HG03442 (cell line): ENCODE results near the gene KRTAP10-5.
"Not testable (repeated sequence)": the region's sequence is repeated elsewhere in the genome, so short reads cannot be mapped to it uniquely, and the experiment has no call there.

Experiments
- ATAC-seq: cut with Tn5 transposase; IDR thresholded peaks from one replicate; pipeline ENCODE4 v1.9.1; 2021; ENCODE audit warnings: mild to moderate bottlenecking, moderate library complexity; ENCODE audit not compliant: unreplicated experiment

Gene KRTAP10-5, protein sequence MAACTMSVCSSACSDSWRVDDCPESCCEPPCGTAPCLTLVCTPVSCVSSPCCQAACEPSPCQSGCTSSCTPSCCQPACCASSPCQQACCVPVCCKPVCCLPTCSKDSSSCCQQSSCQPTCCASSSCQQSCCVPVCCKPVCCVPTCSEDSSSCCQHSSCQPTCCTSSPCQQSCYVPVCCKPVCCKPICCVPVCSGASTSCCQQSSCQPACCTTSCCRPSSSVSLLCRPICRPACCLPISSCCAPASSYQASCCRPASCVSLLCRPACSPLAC

GRCh38 chr21:44580231-44580821, at the start of gene KRTAP10-5:
TSS of gene KRTAP10-5 (minus strand) at chr21:44580604. CDS start at chr21:44580578, 26 bp downstream.
- not testable (repeated sequence) for ATAC-seq

GRCh38 chr21:44628707-44629391, 48.4 kb upstream of the KRTAP10-5 start:
- ATAC-seq, result no peak

- ATAC-seq, result not testable (repeated sequence)
Observed at GRCh38 chr21:44627831-44628233, 47.4 kb upstream of the KRTAP10-5 start.

- not testable (repeated sequence) for ATAC-seq
Observed at GRCh38 chr21:44627181-44627822, 46.9 kb upstream of the KRTAP10-5 start.

GRCh38 chr21:44626673-44627143, 46.3 kb upstream of the KRTAP10-5 start, which contains the start of gene KRTAP10-9:
TSS of gene KRTAP10-9 (plus strand) at chr21:44627093. CDS start at chr21:44627172, 79 bp downstream.
- no peak for ATAC-seq

DNA sequence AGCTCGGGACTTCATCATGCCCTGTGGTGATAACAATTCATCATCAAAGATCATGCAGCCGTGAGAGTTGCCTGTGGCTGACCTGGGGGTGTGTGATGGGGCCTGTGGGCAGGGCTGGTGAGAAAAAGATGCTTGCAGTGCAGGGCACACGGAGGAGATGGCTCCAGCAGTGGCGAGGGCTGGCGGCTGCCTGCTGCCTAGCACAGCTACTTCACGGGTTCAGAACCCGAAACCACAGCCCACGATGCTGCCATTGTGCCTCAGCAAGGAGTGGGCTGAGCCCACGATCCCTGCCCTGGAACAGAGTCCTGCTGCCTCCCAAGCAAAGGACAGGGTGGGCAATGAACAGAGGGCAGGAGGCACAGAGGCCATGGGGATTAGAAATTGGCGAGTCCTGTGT, 45.9 kb upstream of the KRTAP10-5 start:
- no peak for ATAC-seq

DNA sequence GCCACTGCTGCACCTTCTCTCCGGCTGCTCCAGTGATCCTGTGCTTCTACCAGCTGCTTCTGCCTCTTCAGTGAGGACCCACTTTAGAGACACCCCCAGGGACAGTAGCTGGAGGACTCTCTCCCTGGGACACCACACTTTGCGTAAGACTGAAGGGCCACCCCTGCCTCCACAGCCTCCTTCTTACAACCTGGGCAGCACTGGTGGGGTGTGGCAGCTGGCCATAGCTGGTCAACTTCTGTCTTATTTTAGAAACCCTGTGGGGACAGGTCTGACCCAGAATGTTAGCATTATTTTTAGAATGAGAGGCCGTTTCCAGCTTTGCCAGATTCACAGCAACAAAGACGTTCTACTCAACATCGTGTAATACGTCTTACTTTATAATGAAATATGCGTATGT, 45.4 kb upstream of the KRTAP10-5 start:
- no peak for ATAC-seq

DNA sequence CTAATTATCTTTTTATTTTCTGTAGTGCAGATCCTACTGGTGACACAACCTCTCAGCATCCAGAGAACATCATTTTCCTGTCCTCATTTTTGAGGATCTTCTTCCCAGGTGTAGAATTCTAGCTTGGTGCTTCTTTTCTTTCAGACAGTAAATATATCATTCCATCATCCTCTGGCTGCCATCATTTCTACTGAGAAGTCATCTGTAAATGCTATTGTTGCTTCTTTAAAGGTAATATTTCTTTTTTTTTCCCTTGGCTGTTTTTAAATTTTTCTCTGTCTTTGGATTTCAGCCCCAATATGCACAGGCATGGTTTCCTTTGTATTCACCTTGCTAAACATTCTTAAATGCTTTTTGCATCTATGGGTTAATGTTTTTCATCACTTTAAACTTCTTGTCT, 43.2 kb upstream of the KRTAP10-5 start:
- ATAC-seq, result no peak

DNA sequence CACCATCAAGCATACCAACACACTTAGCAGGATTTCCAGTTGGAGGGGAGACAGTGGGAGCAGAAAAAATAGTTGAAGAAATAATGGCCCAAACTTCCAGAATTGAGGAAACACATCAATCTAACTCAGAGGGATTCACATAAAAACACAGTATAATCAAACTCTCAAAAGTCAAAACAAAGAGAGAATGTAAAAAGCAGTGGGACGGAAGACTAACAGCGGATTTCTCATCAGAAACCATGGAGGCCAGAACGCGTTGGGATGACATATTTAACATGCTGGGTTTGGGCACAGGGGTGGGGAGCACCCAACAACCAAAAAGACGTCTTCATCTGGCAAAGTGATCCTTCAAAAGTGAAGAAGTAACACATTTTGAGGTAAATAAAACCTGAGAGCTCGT, 39.5 kb upstream of the KRTAP10-5 start:
- no peak for ATAC-seq

DNA sequence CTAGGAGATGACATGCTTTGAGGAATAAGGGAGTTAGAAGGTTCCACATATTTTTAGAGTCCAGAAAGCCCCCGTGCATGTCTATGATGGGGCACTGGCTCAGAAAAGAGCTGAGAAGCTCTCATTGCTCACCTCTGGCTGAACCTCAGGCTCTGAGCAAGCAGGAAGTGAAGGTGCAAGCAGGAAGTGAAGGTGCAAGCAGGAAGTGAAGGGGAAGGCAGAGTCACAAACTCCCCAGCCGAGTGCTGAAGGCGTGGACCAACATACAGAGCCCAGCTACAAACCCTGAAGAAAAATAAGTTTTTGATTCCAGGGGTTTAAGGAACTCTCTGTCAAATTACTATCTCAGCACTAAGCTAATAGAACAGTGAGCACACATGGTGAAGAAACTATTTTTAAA, 38.5 kb upstream of the KRTAP10-5 start:
- ATAC-seq, result no peak

DNA sequence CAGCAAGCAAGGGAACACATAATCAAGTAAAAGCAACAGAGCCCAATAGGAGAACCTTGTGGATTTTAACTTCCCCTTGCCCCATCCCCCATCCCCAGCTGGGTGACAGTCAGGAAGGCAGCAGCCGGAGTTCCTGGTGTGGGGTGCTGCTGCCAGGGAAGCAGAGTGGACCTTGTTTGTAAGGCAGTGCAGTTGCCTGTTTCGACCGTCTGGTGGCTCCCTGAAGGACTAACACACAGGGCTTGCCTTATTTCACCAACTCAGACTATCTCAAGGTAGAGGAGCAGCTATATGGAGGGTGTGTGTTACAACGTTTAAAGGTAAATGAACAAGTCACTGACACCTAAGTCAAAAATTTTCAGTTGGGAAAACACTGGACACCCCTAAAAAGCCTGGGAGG, 38.1 kb upstream of the KRTAP10-5 start:
- no peak for ATAC-seq

- ATAC-seq, result no peak
Observed at GRCh38 chr21:44617071-44617501, 36.7 kb upstream of the KRTAP10-5 start.

GRCh38 chr21:44616591-44616926, 36.2 kb upstream of the KRTAP10-5 start:
- no peak for ATAC-seq

GRCh38 chr21:44615911-44616590, 35.6 kb upstream of the KRTAP10-5 start:
- no peak for ATAC-seq

DNA sequence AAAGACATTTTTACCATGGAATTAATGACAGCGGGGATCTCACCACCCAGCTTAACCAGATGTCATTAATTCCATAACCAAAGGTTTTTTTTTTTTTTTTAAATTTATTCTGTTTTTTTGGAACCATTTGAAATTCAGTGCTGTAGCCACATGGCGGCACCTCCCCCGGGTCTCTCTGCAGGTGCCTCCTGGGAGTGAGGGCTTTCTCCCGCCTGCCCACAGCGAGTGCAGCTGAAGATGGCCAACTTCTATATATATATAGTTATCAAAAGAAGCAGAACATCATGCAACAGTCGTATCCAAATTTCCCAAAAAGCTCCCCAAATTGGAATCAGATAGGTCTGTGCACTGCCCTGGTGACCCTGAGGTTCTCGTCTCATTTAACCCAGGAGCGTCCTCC, 35.1 kb upstream of the KRTAP10-5 start:
- no peak for ATAC-seq

- no peak for ATAC-seq
Observed at GRCh38 chr21:44614961-44615391, 34.6 kb upstream of the KRTAP10-5 start.

GRCh38 chr21:44614161-44614631, 33.8 kb upstream of the KRTAP10-5 start:
- ATAC-seq, result no peak

- ATAC-seq, result no peak
Observed at GRCh38 chr21:44613386-44614155, 33.2 kb upstream of the KRTAP10-5 start.

- ATAC-seq, result no peak
Observed at GRCh38 chr21:44612669-44613229, 32.3 kb upstream of the KRTAP10-5 start.
